Heart right ventricle (tissue), 16 donors: ENCODE measurements around the gene WDFY4. TPM values are rescaled to one million over a fixed set of nuclear protein-coding genes. Genes with fewer than 3 reads are reported as not detected.

Experiments used
- ATAC-seq, 8 donors: fragments of 200-7000 bp; cut with Tn5 transposase; one replicate each; pipeline ENCODE4 v1.9.1; 2020; ENCODE audit warnings: mild to moderate bottlenecking in 8 of 8, moderate library complexity in 8 of 8, moderate number of reproducible peaks in 1 of 8
- DNase-seq, 2 donors: peaks; one replicate each; pipeline ENCODE4 v3.0.0-alpha.2; 2020
- H3K27ac ChIP-seq, 10 donors: fragments of 200-600 bp; sonication (generic) in 2 of 10; one replicate each; pipeline versions ENCODE4 v1.5.0 to v1.8.0; 2020 to 2022; ENCODE audit warnings: mild to moderate bottlenecking in 3 of 10
- H3K27me3 ChIP-seq, 7 donors: fragments of 200-600 bp; one replicate each; pipeline ENCODE4 v1.8.0; 2021 to 2022; ENCODE audit warnings: mild to moderate bottlenecking in 2 of 7
- H3K36me3 ChIP-seq, 9 donors: fragments of 200-600 bp; sonication (generic) in 1 of 9; one replicate each; pipeline versions ENCODE4 v1.5.0 to v1.8.0; 2020 to 2022; ENCODE audit warnings: mild to moderate bottlenecking in 2 of 9
- H3K4me1 ChIP-seq, 9 donors: fragments of 200-600 bp; sonication (generic) in 1 of 9; one replicate each; pipeline versions ENCODE4 v1.5.0 to v1.8.0; 2020 to 2022; ENCODE audit warnings: mild to moderate bottlenecking in 4 of 9
- H3K4me3 ChIP-seq, 10 donors: fragments of 200-600 bp; sonication (generic) in 2 of 10; one replicate each; pipeline versions ENCODE4 v1.5.0 to v1.8.0; 2020 to 2022; ENCODE audit warnings: mild to moderate bottlenecking in 7 of 10, moderate library complexity in 2 of 10
- H3K9me3 ChIP-seq, 11 donors: fragments of 200-600 bp in 10 of 11; sonication (generic) in 2 of 11; one replicate each; pipeline versions ENCODE4 v1.5.0 to v1.8.0; 2013 to 2022; ENCODE audit warnings: mild to moderate bottlenecking in 2 of 11, control low read depth in 1 of 11, moderate library complexity in 1 of 11
- WGBS, 2 donors: extraction: QIAGEN DNeasy Blood & Tissue Kit; methylation state at CpG; one replicate each; pipeline ENCODE4 v1.1.7; 2013; ENCODE audit warnings: inconsistent platforms in 1 of 2; 5-methylcytosine and 5-hydroxymethylcytosine counted together
- intact Hi-C, 10 donors: fragments of 100-400 bp; cut with DNase I; formaldehyde crosslinking; loops; one replicate each; pipeline versions ENCODE4 v1.11.1 to v1.14.2; 2022
- polyA plus RNA-seq, 2 donors: library from polyadenylated mRNA; stranded (reverse); fragments of 200-250 nt; gene quantifications; one replicate each; pipeline ENCODE4 v1.2.3, GENCODE V29; 2013
- total RNA-seq, 10 donors: library from RNA; stranded (reverse); fragmentation: NEBNext Ultra II Directional in 3 of 10; extraction: Animal tissue kit (Norgen Biotek cat#: 25700) in 3 of 10; gene quantifications; one replicate each; pipeline versions ENCODE4 v1.2.1 to v1.2.4, GENCODE V29; 2021 to 2023
- TF ChIP-seq, protein P1 (sequence below), 9 donors: fragments of 200-600 bp; sonication (generic) in 2 of 9; IDR thresholded peaks; one replicate each; pipeline versions ENCODE4 v1.5.0 to v1.8.0; 2021 to 2022; ENCODE audit warnings: antibody characterized with exemption in 9 of 9, mild to moderate bottlenecking in 5 of 9, moderate library complexity in 1 of 9
- donor health status: Arrhythmogenic right ventricular cardiomyopathy.
- donor health status: ischemic (EF 13 %, LVEDD 7.1; RV severe dilation, severe dysfunction).
- donor health status: healthy with polysubstance abuse.
- donor health status: DM: no; HTN: yes; CAD: no.
- donor health status: DM: no; HTN: no; CAD: no.
- donor health status: ischemic (EF 25% LVEDD 6.9; RV normal size, moderate dysfunction).
- donor health status: ischemic (EF 25% LVEDD 5.7; RV mildly dilated, moderate dysfunction).
- donor health status: healthy.
- donor health status: DM: yes; HTN: yes; CAD: no.
- donor health status: Ischemic cardiomyopathy.
- donor health status: ischemic (EF 35%, LVEDD 5.7; RV mildly dilated, moderate dysfunction).
- donor health status: nonischemic (EF 11% LVEDD 7.7; RV severe dilation, severe dysfunction).
- donor health status: DM: yes; HTN: yes; CAD: no.
- donor health status: PGD.
- donor health status: ischemic (EF 29% LVEDD 5.4; RV normal size, mild dysfunction).
- donor health status: nonischemic (EF 23%, LVEDD 6.1; RV moderate dilation, normal function).

WDFY4 gene
- total and polyA plus RNA-seq, 12 donors = 0.59 to 7.4 (median 0.92) TPM

DNA sequence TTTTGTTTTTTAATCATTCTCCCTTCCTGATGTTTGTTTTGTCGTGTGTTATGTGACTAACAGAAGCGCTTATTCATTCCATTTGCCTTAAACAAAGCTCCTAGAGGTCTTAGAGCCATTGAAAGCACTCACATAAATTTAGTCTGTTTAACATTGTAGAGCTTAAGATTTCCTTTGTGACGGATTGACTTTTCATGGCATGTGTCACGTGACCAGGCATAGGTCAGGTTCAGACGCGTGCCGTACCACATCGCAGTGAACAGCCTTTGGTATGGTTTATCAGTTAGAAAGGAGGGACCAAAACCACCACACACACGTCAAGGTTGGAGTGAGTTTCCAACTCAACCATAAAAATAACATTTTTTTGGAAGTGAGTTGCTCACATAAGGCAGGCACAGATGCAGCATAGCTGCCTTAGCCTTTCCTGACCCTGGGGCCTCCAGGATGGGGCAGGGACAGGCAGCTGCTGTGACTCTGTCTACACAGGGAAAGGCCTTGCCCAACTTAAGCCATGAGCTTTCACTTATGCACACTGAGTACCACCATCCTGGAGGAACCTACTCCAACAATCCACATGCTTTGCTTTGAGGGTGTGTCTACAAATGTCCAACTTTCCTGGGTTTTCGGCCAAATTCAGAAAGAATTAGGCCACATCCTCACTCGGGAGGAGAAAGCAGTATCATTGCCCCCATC, 55.5 kb downstream of the WDFY4 start:
- intact Hi-C loops = no loop called here
- H3K4me3 ChIP-seq = no peak overlapping the region
- no peak overlapping the region for H3K27ac ChIP-seq

DNA sequence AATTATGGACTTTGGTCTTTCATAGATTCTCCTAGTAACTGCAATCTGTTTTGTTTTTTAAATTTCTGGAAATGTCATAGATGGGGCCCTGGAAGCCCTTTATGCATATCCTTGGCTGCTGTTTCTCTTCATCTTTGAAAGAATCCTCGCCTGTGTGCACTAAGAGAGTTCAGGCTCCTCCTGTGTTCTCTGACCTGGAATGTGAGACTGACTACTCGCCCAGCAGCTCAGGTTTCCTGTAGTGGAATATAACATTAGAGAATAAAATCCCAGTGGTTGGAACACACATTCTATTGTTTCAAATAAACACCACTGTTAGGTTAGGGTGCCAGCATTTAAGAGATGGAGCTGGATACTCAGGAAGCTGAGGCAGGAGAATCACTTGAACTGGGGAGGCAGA, 56.3 kb downstream of the WDFY4 start:
- Histone ChIP-seq H3K4me1 (no peaks in the 10 kb centered on the region), H3K4me3 (no peak overlapping the region), H3K36me3 (peaks cover 0 to 19% (median 0%) of the 10 kb centered on the region in 9 donors), H3K27me3 (no peaks in the 10 kb centered on the region), H3K9me3 (peaks cover 0 to 4% (median 0%) of the 10 kb centered on the region in 11 donors), H3K27ac (no peak overlapping the region)
- 70 to 81% methylated on average over 2 of the region's 2 CpGs for WGBS, 2 donors
- TF ChIP-seq, protein P1, sequence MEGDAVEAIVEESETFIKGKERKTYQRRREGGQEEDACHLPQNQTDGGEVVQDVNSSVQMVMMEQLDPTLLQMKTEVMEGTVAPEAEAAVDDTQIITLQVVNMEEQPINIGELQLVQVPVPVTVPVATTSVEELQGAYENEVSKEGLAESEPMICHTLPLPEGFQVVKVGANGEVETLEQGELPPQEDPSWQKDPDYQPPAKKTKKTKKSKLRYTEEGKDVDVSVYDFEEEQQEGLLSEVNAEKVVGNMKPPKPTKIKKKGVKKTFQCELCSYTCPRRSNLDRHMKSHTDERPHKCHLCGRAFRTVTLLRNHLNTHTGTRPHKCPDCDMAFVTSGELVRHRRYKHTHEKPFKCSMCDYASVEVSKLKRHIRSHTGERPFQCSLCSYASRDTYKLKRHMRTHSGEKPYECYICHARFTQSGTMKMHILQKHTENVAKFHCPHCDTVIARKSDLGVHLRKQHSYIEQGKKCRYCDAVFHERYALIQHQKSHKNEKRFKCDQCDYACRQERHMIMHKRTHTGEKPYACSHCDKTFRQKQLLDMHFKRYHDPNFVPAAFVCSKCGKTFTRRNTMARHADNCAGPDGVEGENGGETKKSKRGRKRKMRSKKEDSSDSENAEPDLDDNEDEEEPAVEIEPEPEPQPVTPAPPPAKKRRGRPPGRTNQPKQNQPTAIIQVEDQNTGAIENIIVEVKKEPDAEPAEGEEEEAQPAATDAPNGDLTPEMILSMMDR (IDR thresholded peaks at IDR 0.05) = no peak
- ATAC-seq (no peak), DNase-seq (no peak)
- intact Hi-C loops = no loop called here

More for the DNA sequence above, 55.5 kb downstream of the WDFY4 start:
- no peak for DNase-seq
- ATAC-seq = no peak
- peaks cover 0 to 23% (median 0%) of the 10 kb centered on the region in 9 donors for H3K36me3 ChIP-seq
- no peaks in the 10 kb centered on the region for H3K9me3 ChIP-seq
- TF ChIP-seq, protein P1 (IDR thresholded peaks at IDR 0.05) = no peak
- 87 to 94% methylated on average over 11 of the region's 11 CpGs for WGBS, 2 donors
- no peaks in the 10 kb centered on the region for H3K27me3 ChIP-seq
- H3K4me1 ChIP-seq = no peaks in the 10 kb centered on the region

DNA sequence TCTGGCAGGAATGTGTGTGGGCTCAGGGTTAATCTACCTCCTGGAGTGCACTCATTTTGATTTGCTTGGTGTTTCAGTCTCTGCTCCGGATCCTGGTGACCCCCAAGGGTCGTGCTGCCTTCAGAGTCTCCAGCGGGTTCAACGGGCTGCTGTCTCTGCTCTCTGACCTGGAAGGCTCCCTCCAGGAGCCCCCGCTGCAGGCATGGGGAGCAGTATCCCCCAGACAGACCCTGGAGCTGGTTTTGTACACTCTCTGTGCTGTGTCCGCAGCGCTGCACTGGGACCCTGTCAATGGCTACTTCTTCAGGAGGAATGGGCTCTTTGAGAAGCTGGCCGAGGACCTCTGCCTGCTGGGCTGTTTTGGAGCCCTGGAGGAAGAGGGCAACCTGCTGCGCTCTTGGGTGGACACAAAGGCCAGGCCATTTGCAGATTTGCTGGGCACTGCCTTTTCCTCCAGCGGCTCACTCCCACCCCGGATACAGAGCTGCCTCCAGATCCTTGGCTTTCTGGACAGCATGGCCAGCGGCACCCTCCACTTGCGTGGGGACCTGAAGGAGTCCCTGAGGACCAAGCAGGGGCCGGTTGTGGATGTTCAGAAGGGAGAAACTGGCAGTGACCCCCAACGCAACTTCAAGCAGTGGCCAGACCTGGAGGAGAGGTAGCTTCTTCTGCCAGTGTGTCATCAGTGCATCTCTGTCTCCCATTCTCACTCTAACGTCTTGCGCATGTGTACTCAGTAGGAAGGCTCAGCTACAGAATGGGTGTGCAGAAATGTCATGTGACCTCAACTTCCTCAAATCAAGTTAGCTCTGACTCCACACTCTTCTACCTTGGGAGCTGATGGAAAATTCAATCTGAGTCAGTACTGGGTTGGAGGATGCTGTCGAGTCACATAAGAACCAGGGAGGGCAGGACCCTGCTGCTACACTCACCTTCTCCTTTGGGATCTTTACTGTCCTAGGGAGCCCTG, 58.5 kb downstream of the WDFY4 start:
- H3K27me3 ChIP-seq = no peaks in the 10 kb centered on the region
- H3K36me3 ChIP-seq = peaks cover 0 to 2% (median 0%) of the 10 kb centered on the region in 9 donors
- peaks cover 0 to 24% (median 7%) of the 10 kb centered on the region in 11 donors for H3K9me3 ChIP-seq
- TF ChIP-seq, protein P1 (IDR thresholded peaks at IDR 0.05) = no peak
- intact Hi-C loops = no loop called here
- no peak for DNase-seq
- 91 to 92% methylated on average over 18 of the region's 18 CpGs for WGBS, 2 donors
- H3K4me1 ChIP-seq = peaks cover 0 to 5% (median 0%) of the 10 kb centered on the region in 9 donors
- no peak overlapping the region for H3K27ac ChIP-seq
- ATAC-seq = no peak
- H3K4me3 ChIP-seq = no peak overlapping the region

DNA sequence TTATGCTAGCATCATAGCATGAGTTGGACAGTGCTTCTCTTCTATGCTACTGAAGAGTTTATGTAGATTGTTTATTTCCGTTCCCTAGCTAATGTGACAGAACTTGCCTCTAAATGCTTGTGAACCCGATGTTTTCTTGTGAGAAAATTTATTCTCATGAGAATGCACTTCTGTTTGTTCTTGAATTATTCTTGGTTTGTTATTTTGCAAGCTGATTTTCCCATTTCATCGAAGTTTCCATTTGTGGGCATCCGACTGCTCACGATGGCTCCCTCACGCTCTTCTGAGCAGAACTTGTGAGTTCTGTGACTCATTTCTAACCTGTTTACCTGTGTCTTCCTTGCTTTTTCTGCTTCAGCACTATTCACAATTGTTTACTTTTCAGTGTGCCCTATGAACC, 59.9 kb downstream of the WDFY4 start:
- ATAC-seq (no peak), DNase-seq (no peak)
- intact Hi-C loops = no loop called here
- TF ChIP-seq, protein P1 (IDR thresholded peaks at IDR 0.05) = no peak
- Histone ChIP-seq H3K27ac (no peak overlapping the region), H3K4me1 (peaks cover 0 to 12% (median under 1%) of the 10 kb centered on the region in 9 donors), H3K9me3 (peaks cover 0 to 24% (median 7%) of the 10 kb centered on the region in 11 donors), H3K27me3 (no peaks in the 10 kb centered on the region), H3K4me3 (no peak overlapping the region), H3K36me3 (no peaks in the 10 kb centered on the region)
- WGBS, 2 donors = 84 to 87% methylated on average over 6 of the region's 6 CpGs
